NCI-H1092 treated with DMSO at 0.1 percent for 48 hours (cell line): ENCODE measurements around the gene CYB5B.

Experiments used
- DNase-seq: peaks from one replicate; lab custom pipeline; 2025; lab: John Stamatoyannopoulos, UW

The CYB5B gene

GRCh38 chr16:69486724-69487123, 62.3 kb downstream of the CYB5B start:
- DNase-seq = no peak

- DNase-seq = no peak
Observed at GRCh38 chr16:69490707-69491324, 66.4 kb downstream of the CYB5B start.

GRCh38 chr16:69494991-69495392, 70.6 kb downstream of the CYB5B start:
- DNase-seq = no peak

- no peak for DNase-seq
Observed at GRCh38 chr16:69495821-69496220, 71.4 kb downstream of the CYB5B start.

GRCh38 chr16:69496376-69496775, 72.0 kb downstream of the CYB5B start:
- DNase-seq = no peak

GRCh38 chr16:69496896-69497295, 72.5 kb downstream of the CYB5B start:
- DNase-seq = no peak

GRCh38 chr16:69497876-69498596, 73.6 kb downstream of the CYB5B start:
- DNase-seq = no peak

- DNase-seq = no peak
Observed at GRCh38 chr16:69498926-69499325, 74.5 kb downstream of the CYB5B start.

- no peak for DNase-seq
Observed at GRCh38 chr16:69499541-69500230, 75.3 kb downstream of the CYB5B start.

- no peak for DNase-seq
Observed at GRCh38 chr16:69500496-69500895, 76.1 kb downstream of the CYB5B start.

GRCh38 chr16:69501956-69502745, 77.7 kb downstream of the CYB5B start:
- no peak for DNase-seq

- DNase-seq = no peak
Observed at GRCh38 chr16:69503244-69503643, 78.8 kb downstream of the CYB5B start.

- no peak for DNase-seq
Observed at GRCh38 chr16:69508033-69508755, 83.8 kb downstream of the CYB5B start.

- no peak for DNase-seq
Observed at GRCh38 chr16:69509125-69509524, 84.7 kb downstream of the CYB5B start.

GRCh38 chr16:69511651-69512050, 87.2 kb downstream of the CYB5B start:
- DNase-seq = no peak

GRCh38 chr16:69513180-69513966, 89.0 kb downstream of the CYB5B start:
- DNase-seq = no peak

- no peak for DNase-seq
Observed at GRCh38 chr16:69514356-69514755, 89.9 kb downstream of the CYB5B start.
